Measurements from ENCODE around the gene RPUSD1.

RPUSD1 gene

DNA sequence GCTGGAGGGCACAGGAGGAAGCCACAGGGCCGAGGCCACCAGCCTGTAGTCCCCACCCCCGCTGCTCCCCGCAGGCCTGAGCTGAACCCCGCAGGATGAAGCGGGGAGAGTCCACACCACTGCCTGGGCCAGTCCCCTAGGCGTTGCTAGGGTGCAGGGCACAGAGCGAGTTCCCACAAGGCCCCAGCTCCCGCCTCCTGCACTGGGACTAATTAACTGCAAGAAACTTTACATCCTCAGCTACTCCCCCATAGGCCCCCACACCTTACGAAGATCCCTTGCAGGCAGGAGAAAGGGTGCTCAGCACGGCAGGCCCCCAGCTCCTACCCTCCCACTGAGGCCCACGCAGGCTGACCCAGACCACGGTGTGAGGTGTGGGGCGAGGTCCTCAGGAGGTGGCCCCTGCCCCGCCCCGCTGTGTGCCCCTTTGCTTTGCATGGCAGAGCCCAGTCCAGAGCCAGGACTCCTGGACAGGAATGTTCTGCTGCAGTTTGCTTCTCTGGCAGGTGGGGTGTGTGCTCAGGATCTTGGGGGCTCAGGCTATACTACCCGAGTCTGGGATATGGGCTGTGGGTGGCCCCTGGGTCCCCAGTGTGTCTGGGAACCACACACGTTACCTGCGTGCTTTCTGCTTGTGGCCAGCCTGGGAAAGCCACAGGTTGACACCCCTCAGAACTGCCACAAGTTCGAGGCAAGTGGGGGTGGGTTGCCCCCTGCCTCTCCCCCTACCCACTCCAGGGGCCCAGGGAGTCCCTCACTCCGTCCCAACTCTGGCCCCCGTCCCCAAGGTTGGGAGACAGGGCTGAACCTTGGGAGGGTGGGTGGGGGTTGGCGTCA lies 11.1 kb upstream of the RPUSD1 start:
- TF ChIP-seq ZNF274 (IDR thresholded peaks at IDR 0.05; ENCODE audit: low read depth, low read length): no peak
- H3K4me3 ChIP-seq (ENCODE audit: low read length): no peak overlapping the region

DNA sequence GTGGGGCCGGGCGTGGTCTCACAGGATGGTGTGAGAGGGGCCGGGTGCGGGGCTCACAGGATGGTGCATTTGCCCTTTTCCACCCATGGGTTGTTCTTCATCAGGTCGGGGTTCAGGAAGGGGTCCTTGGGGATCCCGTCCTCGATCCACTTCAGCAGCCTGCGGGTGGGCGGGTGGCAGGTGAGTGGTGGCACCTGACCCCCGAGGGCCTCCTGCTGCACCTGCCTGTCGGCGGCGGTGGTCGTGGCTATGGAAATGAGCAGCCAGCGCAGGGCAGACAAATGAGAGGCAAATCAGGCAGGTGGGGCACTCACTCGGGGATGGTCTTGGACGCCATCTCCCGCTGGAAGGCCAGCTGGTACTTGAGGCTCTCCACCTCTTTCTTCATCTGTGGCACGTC lies 10.5 kb upstream of the RPUSD1 start:
- no peak overlapping the region for H3K4me3 ChIP-seq (ENCODE audit: low read length)
- TF ChIP-seq ZNF274 (IDR thresholded peaks at IDR 0.05; ENCODE audit: low read depth, low read length): no peak

DNA sequence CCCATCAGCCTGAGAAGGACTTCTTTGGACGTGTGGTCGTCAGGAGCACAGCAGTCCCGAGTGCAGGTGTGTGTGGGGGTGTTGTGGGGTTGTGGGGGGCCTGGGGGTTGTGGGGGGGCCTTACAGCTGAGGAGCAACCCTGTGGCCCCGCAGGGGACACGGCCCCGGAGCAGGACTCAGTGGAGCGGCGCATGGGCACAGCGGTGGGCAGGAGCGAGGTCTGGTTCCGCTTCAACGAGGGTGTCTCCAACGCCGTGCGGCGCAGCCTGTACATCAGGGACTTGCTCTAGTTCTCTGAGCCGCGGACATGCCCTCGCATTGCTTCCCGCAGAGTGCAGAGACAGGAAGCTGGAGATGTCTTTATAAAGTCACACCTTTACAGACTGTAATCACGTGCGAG lies 9.5 kb upstream of the RPUSD1 start:
- no peak overlapping the region for H3K4me3 ChIP-seq (ENCODE audit: low read length)
- no peak for TF ChIP-seq ZNF274 (IDR thresholded peaks at IDR 0.05; ENCODE audit: low read depth, low read length)

DNA sequence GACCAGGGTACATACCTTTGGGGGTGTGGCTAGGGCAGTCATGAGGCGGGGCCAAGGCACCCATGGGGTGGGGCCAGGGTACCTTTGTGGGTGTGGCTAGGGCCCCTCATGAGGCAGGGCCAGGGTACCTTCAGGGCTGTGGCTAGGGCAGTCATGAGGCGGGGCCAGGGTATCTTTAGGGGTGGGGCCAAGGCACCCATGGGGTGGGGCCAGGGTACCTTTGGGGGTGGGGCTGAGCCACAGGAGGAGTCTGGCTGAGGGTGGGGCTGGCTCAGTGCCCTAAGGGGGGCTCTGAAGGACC lies 8.9 kb upstream of the RPUSD1 start:
- TF ChIP-seq ZNF274 (IDR thresholded peaks at IDR 0.05; ENCODE audit: low read depth, low read length): no peak
- H3K4me3 ChIP-seq (ENCODE audit: low read length): no peak overlapping the region

DNA sequence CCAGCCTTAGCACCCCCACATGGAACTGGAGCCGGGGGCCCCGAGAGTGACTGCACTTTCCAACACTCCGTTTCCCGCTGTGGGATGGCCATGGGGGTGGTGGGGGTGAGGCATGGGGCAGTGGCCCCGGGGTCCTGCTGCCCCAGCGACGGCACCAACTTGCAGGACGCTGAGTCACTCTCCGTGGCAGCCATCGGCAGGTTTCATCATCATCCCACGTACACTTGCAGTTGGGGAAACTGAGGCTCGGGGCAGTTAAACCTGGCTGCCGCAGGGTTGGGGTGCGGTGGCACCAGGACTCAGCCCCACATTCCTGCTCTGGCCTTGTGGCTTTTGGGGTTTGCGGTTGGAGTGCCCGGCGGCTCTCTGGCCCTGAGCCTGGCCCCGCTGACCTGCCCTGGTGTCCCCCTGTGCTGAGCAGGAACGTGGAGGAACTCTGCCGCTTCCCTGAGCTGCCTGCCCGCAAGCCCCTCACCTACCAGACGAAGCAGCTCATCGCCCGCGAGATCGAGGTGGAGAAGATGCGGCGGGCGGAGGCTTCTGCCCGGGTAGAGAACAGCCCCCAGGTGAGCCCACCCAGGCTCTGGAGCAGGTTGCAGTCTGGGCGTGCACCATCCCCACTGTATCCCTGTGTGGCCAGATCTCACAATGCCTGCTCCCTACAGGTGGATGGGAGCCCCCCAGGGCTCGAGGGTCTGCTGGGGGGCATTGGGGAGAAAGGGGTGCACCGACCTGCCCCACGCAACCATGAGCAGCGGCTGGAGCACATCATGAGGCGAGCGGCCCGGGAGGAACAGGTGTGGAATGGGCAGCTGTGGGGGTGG lies 8.3 kb upstream of the RPUSD1 start:
- TF ChIP-seq ZNF274 (IDR thresholded peaks at IDR 0.05; ENCODE audit: low read depth, low read length): no peak
- no peak overlapping the region for H3K4me3 ChIP-seq (ENCODE audit: low read length)

DNA sequence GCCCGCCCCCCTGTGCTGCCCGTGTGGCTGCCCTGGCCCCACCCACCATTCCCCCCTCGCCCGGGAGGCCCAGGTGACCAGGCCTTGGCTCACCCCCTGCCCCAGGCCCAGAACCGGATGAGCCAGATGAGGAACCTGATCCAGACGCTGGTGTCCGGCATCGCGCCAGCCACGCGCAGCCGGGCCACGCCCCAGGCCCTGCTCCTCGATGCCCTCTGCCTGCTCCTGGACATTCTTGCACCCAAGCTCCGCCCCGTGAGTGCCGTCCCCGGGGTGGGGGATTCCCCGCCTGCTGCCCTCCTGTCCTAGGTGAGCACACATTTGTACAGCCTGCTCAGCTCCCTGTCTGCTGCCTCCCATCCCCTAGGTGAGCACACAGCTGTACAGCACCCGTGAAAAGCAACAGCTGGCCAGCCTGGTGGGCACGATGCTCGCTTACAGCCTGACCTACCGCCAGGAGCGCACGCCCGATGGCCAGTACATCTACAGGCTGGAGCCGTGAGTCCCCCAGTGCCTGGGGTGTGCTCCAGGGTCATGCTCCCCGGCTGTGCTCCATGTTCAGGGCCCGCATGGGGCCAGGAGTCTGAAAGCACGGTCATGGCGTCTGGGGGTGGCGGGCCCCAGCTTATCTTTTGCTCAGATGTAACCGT lies 7.5 kb upstream of the RPUSD1 start:
- H3K4me3 ChIP-seq (ENCODE audit: low read length): no peak overlapping the region
- TF ChIP-seq ZNF274 (IDR thresholded peaks at IDR 0.05; ENCODE audit: low read depth, low read length): no peak

DNA sequence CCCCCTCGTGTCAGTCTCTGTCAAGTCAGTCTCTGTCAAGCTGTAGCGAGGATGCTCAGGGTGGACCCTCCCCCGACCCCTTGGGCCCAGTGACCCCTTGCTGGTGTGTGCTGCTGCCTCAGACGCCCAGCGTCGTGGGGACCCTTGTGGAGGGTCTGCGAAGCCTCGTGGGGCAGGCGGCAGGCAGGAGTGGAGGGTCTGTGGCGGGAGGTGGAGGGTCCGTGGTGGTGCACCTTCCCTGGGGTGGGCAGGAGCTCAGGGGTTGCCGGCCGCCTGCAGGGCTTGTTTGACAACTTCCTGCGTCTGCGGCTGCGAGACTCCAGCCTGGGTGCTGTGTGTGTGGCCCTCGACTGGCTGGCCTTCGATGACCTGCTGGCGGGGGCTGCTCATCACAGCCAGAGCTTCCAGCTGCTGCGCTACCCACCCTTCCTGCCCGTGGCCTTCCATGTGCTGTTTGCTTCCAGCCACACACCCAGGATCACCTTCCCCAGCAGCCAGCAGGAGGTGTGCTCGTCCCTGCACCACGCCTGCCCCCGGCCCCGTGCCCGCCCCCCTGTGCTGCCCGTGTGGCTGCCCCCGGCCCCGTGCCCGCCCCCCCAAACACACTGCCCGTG lies 6.8 kb upstream of the RPUSD1 start:
- no peak overlapping the region for H3K4me3 ChIP-seq (ENCODE audit: low read length)
- TF ChIP-seq ZNF274 (IDR thresholded peaks at IDR 0.05; ENCODE audit: low read depth, low read length): no peak

DNA sequence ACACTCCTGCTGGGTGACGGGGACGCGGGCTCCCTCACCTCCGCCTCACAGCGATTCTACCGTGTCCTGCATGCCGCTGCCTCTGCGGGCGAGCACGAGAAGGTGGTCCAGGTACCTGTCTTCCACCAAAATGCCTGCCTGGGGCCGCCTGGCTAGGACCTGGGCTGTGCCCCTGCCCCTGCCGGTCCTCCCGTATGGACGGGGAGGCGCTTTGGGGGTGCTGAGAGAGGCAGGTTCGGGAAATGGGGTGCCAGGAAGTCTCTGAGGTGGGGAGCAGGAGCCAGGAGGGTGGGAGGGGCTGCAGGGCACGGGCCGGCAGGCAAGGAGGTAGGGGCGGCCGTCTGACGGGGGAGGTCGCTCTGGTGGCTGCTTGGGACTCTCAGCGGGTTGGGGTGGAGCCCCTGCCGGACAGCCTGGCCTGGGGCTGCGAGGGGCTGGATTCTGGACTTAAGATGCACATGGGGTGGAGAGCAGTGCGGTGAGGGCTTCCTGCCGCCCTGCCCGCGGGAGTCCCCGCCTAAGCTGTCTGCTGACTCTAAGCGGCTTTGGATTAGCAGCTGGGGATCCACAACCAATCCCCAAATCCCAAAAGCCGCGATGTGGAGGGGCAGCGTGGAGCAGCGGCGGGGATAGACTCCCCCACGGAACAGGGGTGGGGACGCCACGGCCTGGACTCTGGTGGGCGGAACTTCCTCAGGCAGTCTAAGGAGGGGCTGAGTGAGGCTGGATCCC lies 6.1 kb upstream of the RPUSD1 start:
- H3K4me3 ChIP-seq (ENCODE audit: low read length): no peak overlapping the region
- TF ChIP-seq ZNF274 (IDR thresholded peaks at IDR 0.05; ENCODE audit: low read depth, low read length): no peak

DNA sequence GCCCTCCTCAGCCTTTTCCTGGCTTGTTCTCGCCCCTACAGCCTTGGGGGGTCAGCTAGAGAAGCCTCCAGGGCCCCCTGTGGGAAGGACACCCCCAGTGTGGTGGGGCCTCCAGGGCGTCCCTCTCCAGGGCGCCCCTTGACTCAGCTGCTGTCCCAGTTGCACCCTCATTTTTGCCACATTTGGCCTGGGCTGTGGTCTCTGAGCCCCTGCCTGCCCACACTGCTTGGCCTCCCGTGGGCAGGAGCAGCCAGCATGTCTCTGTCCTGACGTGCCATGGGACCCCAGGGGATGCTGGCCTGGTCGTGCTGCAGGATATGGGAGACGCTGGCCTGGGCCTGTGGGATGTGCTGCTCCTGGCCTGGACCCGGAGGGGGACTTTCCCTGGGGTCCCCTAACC lies 5.2 kb upstream of the RPUSD1 start:
- H3K4me3 ChIP-seq (ENCODE audit: low read length): no peak overlapping the region
- no peak for TF ChIP-seq ZNF274 (IDR thresholded peaks at IDR 0.05; ENCODE audit: low read depth, low read length)

DNA sequence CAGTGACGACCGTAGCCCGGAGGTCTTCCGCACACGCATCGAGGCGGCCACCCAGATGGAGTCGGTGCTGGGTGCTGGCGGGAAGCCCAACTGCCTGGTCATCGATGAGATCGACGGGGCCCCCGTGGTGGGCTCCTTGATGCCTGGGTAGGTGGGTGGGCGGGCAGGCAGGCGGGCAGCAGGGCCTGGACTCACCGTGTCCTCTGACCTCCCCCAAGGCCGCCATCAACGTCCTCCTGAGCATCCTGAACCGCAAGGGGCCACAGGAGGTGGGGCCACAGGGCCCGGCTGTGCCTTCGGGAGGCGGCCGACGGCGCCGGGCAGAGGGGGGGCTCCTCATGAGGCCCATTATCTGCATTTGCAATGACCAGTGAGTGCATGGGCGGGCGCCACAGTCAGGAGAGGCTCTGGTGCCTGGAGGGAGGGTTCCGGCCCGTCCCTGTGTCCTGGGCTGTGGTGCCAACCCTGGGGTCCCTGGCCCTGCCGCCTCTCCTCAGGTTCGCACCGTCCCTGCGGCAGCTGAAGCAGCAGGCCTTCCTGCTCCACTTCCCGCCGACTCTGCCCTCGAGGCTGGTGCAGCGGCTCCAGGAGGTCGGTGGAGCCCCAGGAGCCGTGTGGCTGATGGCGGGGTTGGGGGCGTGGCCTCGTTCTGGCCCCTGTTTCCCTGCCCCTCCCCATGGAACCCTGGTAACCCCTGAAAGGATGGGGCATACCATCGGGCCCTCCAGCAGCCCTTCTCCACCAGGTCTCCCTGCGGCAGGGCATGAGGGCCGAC lies 4.2 kb upstream of the RPUSD1 start:
- no peak for TF ChIP-seq ZNF274 (IDR thresholded peaks at IDR 0.05; ENCODE audit: low read depth, low read length)
- H3K4me3 ChIP-seq (ENCODE audit: low read length): no peak overlapping the region

DNA sequence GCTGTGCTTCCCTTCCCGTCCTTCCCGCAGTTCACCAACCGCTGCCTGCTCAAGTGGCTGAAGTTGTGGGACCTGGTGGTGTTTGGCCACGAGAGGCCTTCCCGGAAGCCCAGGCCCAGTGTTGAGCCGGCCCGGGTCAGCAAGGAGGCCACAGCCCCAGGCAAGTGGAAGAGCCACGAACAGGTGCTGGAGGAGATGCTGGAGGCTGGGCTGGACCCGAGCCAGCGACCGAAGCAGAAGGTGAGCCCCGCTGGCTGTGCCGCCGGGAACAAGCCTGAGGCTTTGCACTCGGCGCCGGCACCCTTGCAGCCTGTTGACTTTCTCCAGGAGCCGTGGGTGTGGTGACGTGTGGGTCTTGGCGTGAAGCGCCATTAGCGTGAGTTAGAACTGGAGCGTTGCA lies 3.0 kb upstream of the RPUSD1 start:
- TF ChIP-seq ZNF274 (IDR thresholded peaks at IDR 0.05; ENCODE audit: low read depth, low read length): no peak
- H3K4me3 ChIP-seq (ENCODE audit: low read length): no peak overlapping the region

DNA sequence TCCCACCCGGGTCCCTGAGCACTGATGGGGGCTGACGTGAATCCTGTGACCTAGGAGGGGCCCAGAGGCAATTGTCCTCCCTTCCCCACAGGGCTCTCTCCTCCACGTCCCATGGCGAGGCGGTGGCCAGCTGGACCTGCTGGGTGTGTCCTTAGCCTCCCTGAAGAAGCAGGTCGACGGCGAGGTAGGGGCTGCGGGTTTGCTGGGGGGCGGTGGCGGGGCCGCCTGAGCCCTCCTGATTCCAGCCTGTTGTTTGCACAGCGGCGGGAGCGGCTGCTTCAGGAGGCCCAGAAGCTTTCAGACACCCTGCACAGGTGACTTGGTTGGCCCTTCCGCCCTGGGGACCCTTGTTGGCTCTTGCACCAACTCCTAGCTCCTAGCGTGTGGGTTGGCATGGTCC lies 1.9 kb upstream of the RPUSD1 start:
- no peak for TF ChIP-seq ZNF274 (IDR thresholded peaks at IDR 0.05; ENCODE audit: low read depth, low read length)
- no peak overlapping the region for H3K4me3 ChIP-seq (ENCODE audit: low read length)

DNA sequence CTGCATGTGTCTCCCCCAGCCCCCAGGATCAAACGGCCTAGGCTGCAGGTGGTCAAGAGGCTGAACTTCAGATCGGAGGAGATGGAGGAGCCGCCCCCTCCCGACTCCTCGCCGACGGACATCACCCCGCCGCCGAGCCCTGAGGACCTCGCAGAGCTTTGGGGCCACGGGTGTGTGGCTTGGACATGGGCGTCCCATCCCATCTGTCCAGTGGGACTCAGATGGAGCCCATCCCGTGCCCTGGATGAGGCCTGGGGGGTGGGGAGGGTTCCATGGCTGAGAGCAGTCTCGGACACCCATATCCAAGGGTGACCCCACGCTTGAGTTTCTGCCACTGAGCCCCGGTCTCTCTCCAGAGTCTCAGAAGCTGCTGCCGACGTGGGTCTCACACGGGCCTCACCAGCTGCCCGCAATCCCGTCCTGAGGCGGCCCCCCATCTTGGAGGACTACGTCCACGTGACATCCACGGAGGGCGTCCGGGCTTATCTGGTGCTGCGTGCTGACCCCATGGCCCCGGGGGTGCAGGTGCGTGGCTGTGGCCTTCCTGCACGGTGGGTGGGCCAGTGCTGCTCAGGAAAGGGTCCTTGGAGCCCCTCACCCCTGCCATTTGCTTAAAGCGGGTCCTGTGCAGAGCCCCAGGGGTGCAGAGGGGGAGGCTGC lies 1.1 kb upstream of the RPUSD1 start:
- peak overlapping the region; percentile 94 for H3K4me3 ChIP-seq (ENCODE audit: low read length)
- TF ChIP-seq ZNF274 (IDR thresholded peaks at IDR 0.05; ENCODE audit: low read depth, low read length): no peak

Data from GM08714 (cell line).